NCI-H774 (cell line): ENCODE results near the gene ROBO1.

Experiments
- DNase-seq: peaks from one replicate; lab custom pipeline; 2025; lab: John Stamatoyannopoulos, UW

Gene ROBO1

DNA sequence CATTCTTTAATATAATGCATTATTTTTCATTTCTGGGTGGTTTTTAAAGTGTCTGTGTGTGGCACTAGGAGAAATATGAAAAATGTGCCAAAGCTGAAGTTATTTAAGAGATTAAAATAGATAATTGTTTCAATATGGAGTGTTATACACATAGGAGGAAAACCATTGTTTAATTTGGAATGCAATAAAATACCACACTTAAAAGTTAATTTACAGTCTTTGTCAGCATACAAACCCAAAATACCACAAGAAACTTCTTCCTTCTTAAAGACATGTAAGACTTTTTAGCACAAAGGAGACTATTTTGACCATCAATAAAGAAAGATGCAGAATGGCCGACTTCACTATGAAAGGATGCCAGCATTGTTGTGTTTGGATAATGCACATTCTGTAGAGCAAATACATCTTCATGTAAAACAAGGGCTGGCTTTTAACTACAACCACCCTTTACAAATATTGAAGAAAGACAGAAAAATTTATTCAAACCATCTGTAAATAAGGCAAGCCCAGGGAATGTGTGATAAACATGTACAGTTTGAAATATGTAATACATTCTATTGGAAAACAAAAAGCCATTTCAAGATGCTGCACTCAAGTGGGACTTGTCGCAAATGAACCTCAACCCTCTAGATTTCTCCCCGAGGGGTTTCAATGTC, 1146.6 kb downstream of the ROBO1 start:
- DNase-seq: no peak

DNA sequence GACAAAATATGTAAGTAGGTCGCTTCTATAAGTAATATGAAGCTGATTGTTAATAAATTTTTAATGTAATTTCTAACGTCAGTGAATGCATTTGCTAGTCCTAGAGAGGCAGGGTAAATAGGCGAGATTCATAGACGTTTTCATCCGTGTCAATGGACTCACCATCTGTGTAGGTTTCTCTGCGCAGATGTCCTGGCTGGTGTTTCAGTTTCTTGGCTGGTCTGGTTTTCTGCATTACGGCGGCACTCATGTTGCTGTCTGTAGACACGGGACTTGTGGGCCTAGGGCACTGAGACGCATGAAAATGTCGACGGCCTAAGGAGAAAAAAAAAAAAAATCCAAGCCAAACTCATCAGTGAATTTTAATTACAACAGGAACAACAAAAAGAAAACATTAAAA, 1153.3 kb downstream of the ROBO1 start:
- DNase-seq: no peak

DNA sequence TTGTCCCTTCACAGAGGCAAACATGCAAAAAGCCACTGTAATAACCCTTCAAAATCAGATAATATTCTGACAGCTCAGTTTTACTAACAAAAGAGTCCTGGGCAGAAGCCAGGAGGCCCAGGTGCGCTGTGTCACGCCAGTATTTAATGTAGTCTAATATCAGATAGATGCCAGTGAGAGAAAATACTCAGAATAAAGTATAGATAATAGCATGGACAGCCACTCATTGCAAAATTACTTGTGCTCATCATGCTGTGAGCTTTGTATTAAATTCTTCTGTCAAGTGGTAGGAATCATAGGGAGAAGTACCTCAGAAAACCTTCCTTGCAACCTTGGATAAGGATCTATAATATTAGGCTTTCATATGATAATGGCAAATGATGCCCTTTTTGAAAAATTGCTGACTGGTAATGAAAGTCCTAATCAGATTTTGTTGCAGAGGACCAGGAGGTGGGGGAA, 1154.3 kb downstream of the ROBO1 start:
- DNase-seq: no peak

DNA sequence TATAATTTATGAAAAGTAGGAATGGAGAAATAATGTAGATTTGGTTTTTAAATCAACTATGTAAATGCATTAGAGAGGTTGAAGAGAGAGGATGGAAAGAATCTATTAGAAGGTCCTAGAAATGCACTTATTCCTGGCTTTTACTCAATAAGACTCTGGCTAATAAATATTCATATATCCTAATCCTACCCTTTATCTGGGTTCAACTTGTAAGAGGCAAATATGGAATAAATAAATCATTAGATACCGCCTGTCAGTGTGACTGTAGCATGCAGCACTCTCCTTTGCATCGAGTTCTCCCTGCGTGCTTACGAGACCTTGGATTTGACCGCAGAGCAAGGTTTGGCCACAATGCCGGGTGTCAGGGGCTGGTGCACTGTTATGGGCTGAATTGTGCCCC, 1156.5 kb downstream of the ROBO1 start:
- no peak for DNase-seq

DNA sequence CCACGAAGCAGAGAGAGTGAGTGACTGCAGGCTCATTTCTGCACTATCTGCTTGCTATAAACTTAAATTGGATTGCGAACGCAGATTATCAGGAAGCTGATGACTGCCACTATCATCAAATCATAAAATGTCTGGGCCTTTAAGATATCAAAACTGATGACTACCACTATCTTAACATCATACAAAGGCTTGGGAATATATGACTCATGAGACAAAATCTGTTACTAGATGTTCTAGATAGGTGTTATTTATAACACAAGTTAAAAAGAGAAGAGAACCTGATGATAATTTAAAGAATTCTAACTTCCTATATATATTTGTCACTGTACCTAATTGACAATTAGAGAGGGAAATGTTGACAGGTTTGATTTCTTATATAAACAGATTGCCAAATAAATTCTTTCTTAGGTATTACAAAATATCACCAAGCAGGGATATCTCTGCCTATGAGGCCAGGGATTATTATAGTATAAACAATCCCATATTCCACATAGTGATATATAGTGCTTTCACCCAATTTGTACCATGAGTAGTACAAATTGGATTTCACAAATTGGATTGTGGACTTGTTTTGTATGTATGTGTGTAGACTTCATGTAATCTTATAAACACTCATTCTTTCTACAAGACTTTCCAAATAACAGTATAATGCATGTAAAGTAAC, 1157.2 kb downstream of the ROBO1 start:
- no peak for DNase-seq

DNA sequence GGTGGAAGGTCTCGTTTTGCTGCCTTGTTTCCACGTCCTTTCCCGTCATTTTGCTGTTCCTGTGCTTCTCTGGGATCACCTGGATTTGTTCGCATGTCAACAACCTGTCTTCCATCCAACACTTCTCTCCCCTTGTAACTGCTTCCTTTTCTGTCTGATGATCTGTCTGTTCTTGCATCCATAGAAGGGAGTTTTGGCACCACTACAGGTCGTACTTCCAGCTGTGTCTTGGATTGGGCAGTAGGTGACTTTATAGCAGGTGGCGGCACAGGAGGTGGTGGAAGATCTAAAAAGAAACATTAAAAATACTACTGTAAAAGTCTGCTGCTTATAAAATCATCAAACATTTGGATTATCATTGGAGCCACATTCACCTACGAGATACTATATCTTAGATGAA, 1161.0 kb downstream of the ROBO1 start:
- DNase-seq: no peak

DNA sequence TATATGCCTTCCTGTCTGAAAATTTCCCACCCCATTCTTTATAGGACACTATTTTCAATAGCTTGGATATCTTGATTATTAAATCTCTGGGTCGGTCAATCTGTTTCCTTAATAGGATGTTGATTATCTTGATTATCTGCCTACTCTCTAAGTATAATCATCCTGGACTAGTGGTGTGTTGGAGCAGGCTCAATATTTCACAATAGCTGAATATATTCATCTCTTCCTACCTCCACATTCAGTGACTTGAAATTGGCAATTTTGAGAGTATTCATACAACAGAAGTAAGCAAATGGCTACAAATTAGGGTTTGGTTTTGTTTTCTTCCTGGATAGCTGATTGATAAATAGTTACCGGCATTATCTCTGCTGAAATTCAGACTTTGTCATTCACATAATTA, 1162.6 kb downstream of the ROBO1 start:
- no peak for DNase-seq

DNA sequence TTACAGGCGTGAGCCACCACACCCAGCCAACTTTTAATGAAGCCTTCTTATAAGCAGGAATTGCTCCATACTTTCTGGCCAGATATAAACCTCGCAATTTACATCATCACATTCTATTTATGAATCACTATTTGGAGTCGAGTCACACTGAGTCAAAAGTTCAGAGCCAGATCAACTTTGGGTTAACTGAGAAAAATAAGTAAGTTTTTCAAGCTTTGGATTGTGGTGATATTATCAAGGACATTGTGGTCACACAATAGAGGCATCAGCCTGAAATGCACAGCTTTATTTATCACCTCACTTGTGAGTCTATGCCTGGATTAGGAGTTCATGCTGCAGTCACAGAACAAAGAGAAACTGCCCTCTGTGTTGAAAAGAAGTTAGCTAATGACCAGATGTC, 1163.5 kb downstream of the ROBO1 start:
- DNase-seq: no peak

DNA sequence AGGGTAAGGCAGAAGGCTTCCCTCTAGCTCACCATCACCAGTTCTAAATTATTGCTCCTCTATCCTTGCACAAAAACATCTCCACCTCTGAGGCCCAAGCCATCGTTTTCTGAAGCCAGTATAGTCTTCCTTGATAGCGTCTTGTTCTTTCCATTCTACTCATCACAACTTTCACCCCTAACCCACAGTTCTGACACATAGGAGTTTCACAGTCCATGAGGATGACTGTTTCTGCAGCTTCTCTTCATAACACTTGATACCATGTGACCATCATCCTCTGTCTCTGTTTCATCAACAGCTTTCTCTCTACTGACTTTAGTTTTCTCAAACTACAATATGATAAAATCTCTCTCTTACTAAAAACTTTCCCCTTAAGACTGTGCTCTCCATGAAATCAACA, 1166.5 kb downstream of the ROBO1 start:
- no peak for DNase-seq

DNA sequence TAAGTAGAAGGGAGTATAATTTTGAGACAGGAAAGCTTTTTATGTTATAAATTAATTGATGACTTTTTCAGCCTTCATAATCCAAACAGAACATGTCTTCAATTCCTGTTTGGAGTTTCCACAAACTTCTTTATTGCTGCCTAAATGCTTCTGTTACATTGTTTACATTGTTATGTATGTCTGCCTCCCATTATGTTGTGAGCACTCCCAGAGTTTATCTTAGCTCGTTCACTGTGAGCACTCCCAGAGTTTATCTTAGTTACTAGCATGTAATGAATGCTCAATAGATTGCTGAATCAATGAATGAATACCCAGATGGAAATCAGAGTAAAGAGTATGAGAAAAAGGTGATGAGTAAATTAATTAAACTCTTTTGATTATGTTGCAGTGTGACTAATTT, 1178.0 kb downstream of the ROBO1 start:
- no peak for DNase-seq

DNA sequence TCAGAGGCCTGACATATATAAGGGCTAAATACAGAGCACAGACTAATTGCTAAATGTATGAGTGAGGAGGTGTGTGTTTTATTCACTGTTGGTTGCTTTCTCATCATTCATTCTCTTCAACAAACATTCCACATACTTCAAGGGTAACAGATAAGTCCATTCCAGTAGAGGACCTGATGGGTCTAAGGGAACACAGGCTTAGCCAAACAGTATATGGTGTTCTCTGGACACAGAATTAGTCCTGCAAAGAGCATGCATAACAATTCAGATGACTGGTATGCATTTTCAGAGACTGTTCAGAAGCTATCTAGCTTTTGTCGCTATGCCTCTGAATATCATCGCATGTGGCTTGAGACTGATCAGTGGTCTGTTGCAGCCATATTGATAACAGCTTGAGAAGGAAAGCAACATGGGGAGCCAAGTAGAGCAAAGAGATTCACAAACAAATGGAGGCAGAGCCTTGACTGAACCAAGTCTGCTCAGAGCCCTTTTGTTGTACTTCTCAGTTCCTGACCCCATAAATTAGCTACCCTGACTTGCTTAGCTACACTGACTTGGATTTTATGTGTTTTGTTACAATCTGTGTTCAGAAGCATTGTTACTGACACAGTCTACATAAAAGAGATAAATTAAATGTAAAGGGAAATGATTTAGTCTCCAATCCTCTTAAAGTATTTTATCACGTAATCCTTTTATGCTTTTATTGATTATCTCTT, 1178.7 kb downstream of the ROBO1 start:
- DNase-seq: no peak

DNA sequence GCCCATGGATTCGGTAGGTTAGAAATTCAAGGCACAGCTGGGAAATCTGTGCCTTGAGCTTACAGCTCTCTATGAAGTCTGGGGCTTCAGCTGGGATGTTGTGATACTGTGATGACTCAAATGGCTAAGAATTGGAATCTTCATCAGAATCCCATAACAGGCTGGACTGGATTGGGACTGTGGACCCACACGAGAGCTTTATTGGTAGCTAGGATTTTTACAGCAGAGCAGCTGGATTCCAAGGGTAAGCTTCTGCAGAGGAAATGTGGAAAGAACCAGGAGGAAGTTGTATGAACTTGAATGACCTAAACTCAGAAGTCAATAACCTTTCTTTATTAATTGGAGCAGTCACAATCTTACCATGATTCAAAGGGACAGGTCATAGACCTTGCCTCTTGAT, 1187.1 kb downstream of the ROBO1 start:
- DNase-seq: no peak

DNA sequence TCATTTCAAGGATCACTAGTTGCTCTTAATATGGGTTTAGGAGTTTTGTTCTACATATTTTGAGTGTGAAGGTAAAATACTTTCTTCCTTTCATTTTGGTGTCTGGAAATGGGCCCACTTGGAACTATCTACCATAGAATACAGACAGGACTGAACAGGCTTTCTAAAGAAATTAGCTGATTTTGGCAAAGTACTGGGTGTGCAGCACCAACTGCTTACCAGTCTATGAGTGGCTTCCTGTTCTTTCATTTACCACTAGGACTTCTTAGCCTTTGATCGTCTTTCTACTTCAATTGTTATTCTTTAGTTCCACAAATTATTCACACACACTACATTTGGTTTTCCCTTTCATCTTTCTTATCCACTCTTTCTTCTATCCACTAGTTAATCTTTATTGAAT, 1196.3 kb downstream of the ROBO1 start:
- DNase-seq: no peak

DNA sequence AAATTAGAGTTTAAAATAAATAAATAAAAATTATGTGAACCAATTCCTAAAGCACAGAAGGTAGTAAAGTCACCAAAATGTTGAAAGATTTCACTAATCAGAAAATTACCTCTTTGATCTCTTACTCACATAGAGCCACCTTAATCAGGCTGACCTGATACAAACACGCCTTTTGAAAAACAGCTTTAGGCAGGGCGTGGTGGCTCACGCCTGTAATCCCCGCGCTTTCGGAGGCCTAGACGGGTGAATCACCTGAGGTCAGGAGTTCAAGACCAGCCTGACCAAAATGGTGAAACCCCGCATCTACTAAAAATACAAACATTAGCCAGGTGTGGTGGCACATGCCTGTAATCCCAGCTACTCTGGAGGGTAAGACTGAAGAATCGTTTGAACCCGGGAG, 1197.3 kb downstream of the ROBO1 start:
- no peak for DNase-seq

DNA sequence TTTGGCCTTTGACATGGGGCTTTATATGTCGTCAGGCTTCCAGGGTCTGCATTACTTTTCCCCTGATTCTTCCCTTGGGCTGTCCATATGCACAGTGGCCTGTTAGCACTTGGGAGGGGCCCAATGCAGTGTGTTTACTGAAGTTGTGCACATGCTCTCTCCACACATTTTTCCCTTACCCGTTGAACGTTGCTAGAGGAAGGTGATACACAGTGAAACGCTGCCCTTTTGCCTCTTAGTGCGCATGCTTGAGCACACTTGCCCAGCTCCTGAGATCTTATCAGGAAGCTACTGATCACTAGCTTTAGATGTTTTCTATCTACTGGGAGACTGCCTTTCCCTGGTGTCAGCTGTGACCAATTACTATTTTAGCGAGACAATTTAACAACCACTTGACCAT, 1198.0 kb downstream of the ROBO1 start:
- no peak for DNase-seq

DNA sequence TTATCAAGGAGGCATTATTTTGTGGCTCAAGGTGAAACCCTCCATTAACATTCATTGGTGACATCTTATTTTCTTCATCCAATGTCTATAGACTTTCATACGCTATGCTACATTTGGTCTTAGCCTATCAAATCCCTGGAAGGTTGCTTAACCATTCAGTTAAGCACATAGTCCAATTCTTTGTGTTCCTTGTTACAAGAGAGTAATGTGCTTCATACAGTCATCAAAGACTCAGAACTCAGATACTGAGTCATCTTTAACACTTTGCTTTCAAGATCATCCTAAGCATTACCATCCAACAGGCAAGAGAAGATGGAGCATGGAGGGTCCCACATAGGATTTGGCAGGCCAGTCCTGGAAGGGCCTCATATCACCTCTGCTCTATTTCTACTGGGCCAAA, 1202.1 kb downstream of the ROBO1 start:
- no peak for DNase-seq

DNA sequence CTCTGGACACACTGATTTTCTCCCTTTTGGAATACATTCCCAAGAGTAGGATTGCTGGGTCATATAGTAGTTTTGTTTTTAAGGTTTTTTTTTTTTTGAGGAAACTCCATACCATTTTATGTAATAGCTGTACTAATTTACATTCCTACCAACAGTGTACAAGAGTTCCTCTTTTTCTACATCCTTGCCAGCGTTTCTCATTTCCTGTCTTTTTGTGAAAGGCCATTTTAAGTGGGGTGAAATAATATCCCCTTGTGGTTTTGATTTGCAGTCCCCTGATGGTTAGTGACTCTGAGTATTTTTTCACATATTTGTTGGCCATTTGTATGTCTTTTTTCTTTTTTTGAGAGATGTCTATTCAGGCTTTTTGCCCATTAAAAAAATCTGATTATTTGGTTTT, 1205.5 kb downstream of the ROBO1 start:
- DNase-seq: no peak
